CD14-positive monocyte (primary cell): ENCODE data around the gene MAP1LC3A. TPM values are rescaled to one million over a fixed set of nuclear protein-coding genes. Genes with fewer than 3 reads are reported as not detected.

Experiments used
- DNase-seq, 3 donors: peaks; one replicate each; pipeline ENCODE4 v3.0.0-alpha.2; 2011 to 2022
- H2AFZ ChIP-seq: 2 replicates; pipeline ENCODE4 v1.6.0; 2012; ENCODE audit warnings: mild to moderate bottlenecking, low read depth, low read length, inconsistent platforms; ENCODE audit not compliant: insufficient read depth, poor library complexity, severe bottlenecking
- H3K27ac ChIP-seq, 2 donors: 1 replicate in 1 of 2; 2 replicates in 1 of 2; pipeline ENCODE4 v1.5.1; 2012 to 2013; ENCODE audit warnings: low read length in 2 of 2, control low read depth in 1 of 2, inconsistent platforms in 1 of 2, low read depth in 1 of 2, mild to moderate bottlenecking in 1 of 2
- H3K27me3 ChIP-seq, 2 donors: one replicate each; pipeline versions ENCODE4 v1.6.0 to v1.6.1; 2011 to 2013; ENCODE audit warnings: low read length in 2 of 2; ENCODE audit not compliant: control insufficient read depth in 2 of 2, insufficient read depth in 2 of 2
- H3K36me3 ChIP-seq, 2 donors: replicated peaks in 1 of 2; 1 replicate in 1 of 2; 2 replicates in 1 of 2; pipeline versions ENCODE4 v1.5.1 to v1.6.1; 2012 to 2013; ENCODE audit warnings: low read length in 2 of 2, control low read depth in 1 of 2, inconsistent platforms in 1 of 2, mild to moderate bottlenecking in 1 of 2; ENCODE audit not compliant: insufficient read depth in 2 of 2, control insufficient read depth in 1 of 2
- H3K4me1 ChIP-seq, 2 donors: 1 replicate in 1 of 2; 2 replicates in 1 of 2; pipeline versions ENCODE4 v1.5.1 to v1.6.1; 2012 to 2013; ENCODE audit warnings: low read length in 2 of 2, control low read depth in 1 of 2, inconsistent platforms in 1 of 2, mild to moderate bottlenecking in 1 of 2, moderate library complexity in 1 of 2; ENCODE audit not compliant: insufficient read depth in 2 of 2, control insufficient read depth in 1 of 2
- H3K4me2 ChIP-seq: replicated peaks from 2 replicates; pipeline ENCODE3; 2012; ENCODE audit warnings: low read length, moderate library complexity, mild to moderate bottlenecking; ENCODE audit not compliant: poor library complexity, severe bottlenecking; ENCODE audit errors: extremely low read depth
- H3K4me3 ChIP-seq, 3 experiments: fragments of 200-600 bp in 1 of 3; sonication (generic) in 1 of 3; replicated peaks in 1 of 3; 1 replicate in 2 of 3; 2 replicates in 1 of 3; pipeline ENCODE4 v1.5.1; 2011 to 2013; ENCODE audit warnings: low read length in 3 of 3, mild to moderate bottlenecking in 3 of 3, control low read depth in 2 of 3, low read depth in 2 of 3, inconsistent platforms in 1 of 3, moderate library complexity in 1 of 3
- H3K79me2 ChIP-seq: 2 replicates; pipeline ENCODE4 v1.6.0; 2012; ENCODE audit warnings: mild to moderate bottlenecking, control low read depth, inconsistent platforms, low read length, moderate library complexity; ENCODE audit not compliant: insufficient read depth
- H3K9ac ChIP-seq: 2 replicates; pipeline ENCODE4 v1.6.0; 2017; ENCODE audit warnings: low read length, mild to moderate bottlenecking; ENCODE audit not compliant: insufficient read depth, poor library complexity, severe bottlenecking
- H3K9me3 ChIP-seq, 2 donors: replicated peaks in 1 of 2; 1 replicate in 1 of 2; 2 replicates in 1 of 2; pipeline versions ENCODE4 v1.5.1 to v1.6.1; 2012 to 2013; ENCODE audit warnings: low read length in 2 of 2, control low read depth in 1 of 2; ENCODE audit not compliant: control insufficient read depth in 1 of 2, insufficient read depth in 1 of 2
- H4K20me1 ChIP-seq: 2 replicates; pipeline ENCODE4 v1.6.0; 2012; ENCODE audit warnings: mild to moderate bottlenecking, low read length, control low read depth, moderate library complexity; ENCODE audit not compliant: insufficient read depth
- H3K27ac Mint-ChIP-seq, 7 donors: one replicate each; pipeline ENCODE4 v1.8.0; 2020; ENCODE audit warnings: mild to moderate bottlenecking in 7 of 7, mixed read lengths in 7 of 7, moderate library complexity in 6 of 7, inconsistent platforms in 2 of 7
- H3K27me3 Mint-ChIP-seq, 3 donors: one replicate each; pipeline ENCODE4 v1.8.0; 2021 to 2022; ENCODE audit warnings: low read depth in 3 of 3, mild to moderate bottlenecking in 3 of 3, mixed read lengths in 3 of 3, moderate library complexity in 3 of 3, inconsistent platforms in 1 of 3
- H3K36me3 Mint-ChIP-seq, 2 donors: one replicate each; pipeline ENCODE4 v1.8.0; 2020; ENCODE audit warnings: mixed read lengths in 2 of 2, inconsistent platforms in 1 of 2, mild to moderate bottlenecking in 1 of 2
- H3K4me1 Mint-ChIP-seq: one replicate; pipeline ENCODE4 v1.8.0; 2020; ENCODE audit warnings: mild to moderate bottlenecking, mixed read lengths
- H3K4me3 Mint-ChIP-seq, 2 donors: one replicate each; pipeline ENCODE4 v1.8.0; 2020; ENCODE audit warnings: mild to moderate bottlenecking in 2 of 2, mixed read lengths in 2 of 2, moderate library complexity in 1 of 2
- H3K9me3 Mint-ChIP-seq, 7 donors: one replicate each; pipeline ENCODE4 v1.8.0; 2020 to 2022; ENCODE audit warnings: mixed read lengths in 7 of 7, mild to moderate bottlenecking in 6 of 7, moderate library complexity in 6 of 7, inconsistent platforms in 2 of 7
- CTCF ChIP-seq: fragments of 200-600 bp; IDR thresholded peaks from one replicate; pipeline ENCODE4 v1.8.0; 2022; ENCODE audit warnings: antibody characterized with exemption, mild to moderate bottlenecking
- WGBS: methylation state at CpG from one replicate; pipeline ENCODE4 v1.1.5; 2013; ENCODE audit warnings: missing lambda C conversion rate; ENCODE audit not compliant: insufficient coverage; 5-methylcytosine and 5-hydroxymethylcytosine counted together
- intact Hi-C, 2 donors: fragments of 100-400 bp; cut with micrococcal nuclease; formaldehyde crosslinking; loops; one replicate each; pipeline versions ENCODE4 v1.15.0 to v1.15.1; 2023
- polyA plus RNA-seq, 3 donors: library from polyadenylated mRNA; depleted of rRNA in 1 of 3; unstranded in 2 of 3; stranded (reverse) in 1 of 3; fragments of 300-500 nt in 2 of 3; fragments of >200 nt in 1 of 3; fragmentation: Illumina TruSeq in 2 of 3; gene quantifications; 1 replicate in 2 of 3; 2 replicates in 1 of 3; pipeline ENCODE4 v1.2.3, GENCODE V29; 2012 to 2021

MAP1LC3A gene
- polyA plus RNA-seq, 3 donors = 2.5 to 7.7 (median 2.6) TPM

- peaks cover 11% of the 10 kb centered on the region for H3K4me1 Mint-ChIP-seq
- Histone ChIP-seq H3K27me3 (no peaks in the 10 kb centered on the region), H3K4me1 (peaks cover 6 to 12% of the 10 kb centered on the region in 2 donors), H3K9ac (no peak overlapping the region), H3K4me2 (no peak overlapping the region), H4K20me1 (no peaks in the 10 kb centered on the region), H2AFZ (no peak overlapping the region), H3K27ac (no peak overlapping the region), H3K36me3 (peaks cover 6 to 20% of the 10 kb centered on the region in 2 donors), H3K79me2 (no peaks in the 10 kb centered on the region), H3K4me3 (no peak overlapping the region), H3K9me3 (no peaks in the 10 kb centered on the region)
- no peak for TF ChIP-seq CTCF
- no CpG with 5 or more reads among the region's 2 CpGs for WGBS
- H3K9me3 Mint-ChIP-seq = no peaks in the 10 kb centered on the region
- no peak overlapping the region for H3K4me3 Mint-ChIP-seq
- H3K27me3 Mint-ChIP-seq = no peaks in the 10 kb centered on the region
- no peak for DNase-seq
- H3K27ac Mint-ChIP-seq = peak overlapping the region in 1 of 7 donors; percentile 31
- intact Hi-C loops = no loop called here
- H3K36me3 Mint-ChIP-seq = peaks cover 23 to 24% of the 10 kb centered on the region in 2 donors
Measured at GRCh38 chr20:34569598-34569997, 11.1 kb downstream of the MAP1LC3A start.

GRCh38 chr20:34570859-34571306 lies 12.4 kb downstream of the MAP1LC3A start:
- no peaks in the 10 kb centered on the region for H3K27me3 ChIP-seq
- H3K4me1 ChIP-seq = peaks cover 6 to 12% of the 10 kb centered on the region in 2 donors
- peaks cover 9 to 25% of the 10 kb centered on the region in 2 donors for H3K36me3 ChIP-seq
- intact Hi-C loops = no loop called here
- no peak overlapping the region for H2AFZ ChIP-seq
- peak; percentile 12 to 79 (median 36) for DNase-seq
- TF ChIP-seq CTCF = no peak
- H3K9me3 ChIP-seq = no peaks in the 10 kb centered on the region
- H3K9ac ChIP-seq = no peak overlapping the region
- no CpG with 5 or more reads among the region's 3 CpGs for WGBS
- H4K20me1 ChIP-seq = no peaks in the 10 kb centered on the region
- H3K4me3 ChIP-seq = no peak overlapping the region
- peak overlapping the region; percentile 20 to 90 (median 61) for H3K27ac Mint-ChIP-seq
- H3K36me3 Mint-ChIP-seq = peaks cover 26 to 32% of the 10 kb centered on the region in 2 donors
- no peaks in the 10 kb centered on the region for H3K79me2 ChIP-seq
- peak overlapping the region in 1 of 2 donors; percentile 7 for H3K4me3 Mint-ChIP-seq
- no peak overlapping the region for H3K4me2 ChIP-seq
- no peaks in the 10 kb centered on the region for H3K27me3 Mint-ChIP-seq
- H3K9me3 Mint-ChIP-seq = no peaks in the 10 kb centered on the region
- H3K27ac ChIP-seq = peak overlapping the region in 1 of 2 donors; percentile 63
- peaks cover 11% of the 10 kb centered on the region for H3K4me1 Mint-ChIP-seq
